H9 (cell line): ENCODE data around the gene CUBN. TPM values are rescaled to one million over a fixed set of nuclear protein-coding genes. Genes with fewer than 3 reads are reported as not detected.

ENCODE experiments used
- DNase-seq: peaks from one replicate; pipeline ENCODE4 v3.0.0-alpha.2; 2017
- H2AFZ ChIP-seq: one replicate; pipeline ENCODE4 v1.6.1; 2013; ENCODE audit warnings: mild to moderate bottlenecking, low read length, control low read depth, moderate library complexity
- H2AK5ac ChIP-seq: 2 replicates; pipeline ENCODE4 v1.6.1; 2013; ENCODE audit warnings: low read length, control low read depth, mixed read lengths; ENCODE audit not compliant: insufficient read length
- H2BK120ac ChIP-seq: one replicate; pipeline ENCODE4 v1.6.1; 2013; ENCODE audit warnings: low read depth, mild to moderate bottlenecking, low read length, control low read depth, inconsistent platforms; ENCODE audit not compliant: poor library complexity, severe bottlenecking
- H2BK12ac ChIP-seq: 2 replicates; pipeline ENCODE4 v1.6.1; 2013; ENCODE audit warnings: low read length, control low read depth, mixed read lengths, low read depth; ENCODE audit not compliant: insufficient read length
- H2BK15ac ChIP-seq: 2 replicates; pipeline ENCODE4 v1.6.1; 2013; ENCODE audit warnings: low read depth, low read length, control low read depth
- H2BK20ac ChIP-seq: one replicate; pipeline ENCODE4 v1.6.1; 2013; ENCODE audit warnings: low read depth, mild to moderate bottlenecking, low read length, control low read depth, inconsistent platforms; ENCODE audit not compliant: poor library complexity, severe bottlenecking
- H2BK5ac ChIP-seq: 2 replicates; pipeline ENCODE4 v1.6.1; 2013; ENCODE audit warnings: low read length, control low read depth, mixed read lengths; ENCODE audit not compliant: insufficient read length
- H3K14ac ChIP-seq: 2 replicates; pipeline ENCODE4 v1.6.1; 2013; ENCODE audit warnings: low read length, control low read depth; ENCODE audit not compliant: insufficient read depth
- H3K18ac ChIP-seq: 2 replicates; pipeline ENCODE4 v1.6.1; 2013; ENCODE audit warnings: low read depth, mild to moderate bottlenecking, mixed read lengths, low read length, control low read depth; ENCODE audit not compliant: insufficient read length
- H3K23ac ChIP-seq: 2 replicates; pipeline ENCODE4 v1.6.1; 2013; ENCODE audit warnings: low read length, control low read depth, mixed read lengths, low read depth; ENCODE audit not compliant: insufficient read length
- H3K23me2 ChIP-seq: 2 replicates; pipeline ENCODE4 v1.6.1; 2013; ENCODE audit warnings: low read depth, mild to moderate bottlenecking, mixed read lengths, low read length, control low read depth; ENCODE audit not compliant: insufficient read length, poor library complexity, severe bottlenecking
- H3K27ac ChIP-seq: 2 replicates; pipeline ENCODE4 v1.5.1; 2013; ENCODE audit warnings: low read length, control low read depth, mixed read lengths, low read depth; ENCODE audit not compliant: insufficient read length
- H3K27me3 ChIP-seq: 2 replicates; pipeline ENCODE4 v1.6.1; 2013; ENCODE audit warnings: low read length, control low read depth, inconsistent platforms; ENCODE audit not compliant: insufficient read depth
- H3K4ac ChIP-seq: 2 replicates; pipeline ENCODE4 v1.6.1; 2013; ENCODE audit warnings: low read depth, mild to moderate bottlenecking, control low read depth, inconsistent platforms, low read length, moderate library complexity
- H3K4me1 ChIP-seq: 2 replicates; pipeline ENCODE4 v1.6.1; 2013; ENCODE audit warnings: low read length, control low read depth, inconsistent platforms; ENCODE audit not compliant: insufficient read depth
- H3K4me2 ChIP-seq: 2 replicates; pipeline ENCODE4 v1.6.1; 2013; ENCODE audit warnings: low read length, control low read depth, mixed read lengths; ENCODE audit not compliant: insufficient read length, insufficient read depth
- H3K56ac ChIP-seq: 2 replicates; pipeline ENCODE4 v1.6.1; 2013; ENCODE audit warnings: low read depth, mild to moderate bottlenecking, mixed read lengths, low read length, control low read depth; ENCODE audit not compliant: insufficient read length
- H3K79me1 ChIP-seq: 2 replicates; pipeline ENCODE4 v1.6.1; 2013; ENCODE audit warnings: low read depth, mild to moderate bottlenecking, moderate library complexity, low read length, control low read depth, inconsistent platforms; ENCODE audit not compliant: insufficient read depth, poor library complexity, severe bottlenecking
- H3K79me2 ChIP-seq: 2 replicates; pipeline ENCODE4 v1.6.1; 2013; ENCODE audit warnings: low read length, control low read depth, inconsistent platforms; ENCODE audit not compliant: insufficient read depth
- H3K9ac ChIP-seq: 2 replicates; pipeline ENCODE4 v1.6.1; 2013; ENCODE audit warnings: low read length, control low read depth, mixed read lengths; ENCODE audit not compliant: insufficient read length; ENCODE audit errors: extremely low read depth
- H3K9me3 ChIP-seq: one replicate; pipeline ENCODE4 v1.6.1; 2013; ENCODE audit warnings: low read depth, low read length, inconsistent platforms; ENCODE audit not compliant: control insufficient read depth
- H3T11ph ChIP-seq: one replicate; pipeline ENCODE4 v1.6.1; 2013; ENCODE audit warnings: mild to moderate bottlenecking, low read length, control low read depth, inconsistent platforms
- H4K20me1 ChIP-seq: one replicate; pipeline ENCODE4 v1.6.1; 2013; ENCODE audit not compliant: control insufficient read depth, insufficient read length, insufficient read depth
- H4K5ac ChIP-seq: 2 replicates; pipeline ENCODE4 v1.6.1; 2013; ENCODE audit warnings: low read depth, mild to moderate bottlenecking, mixed read lengths, low read length, control low read depth; ENCODE audit not compliant: insufficient read length
- H4K8ac ChIP-seq: replicated peaks from 2 replicates; pipeline ENCODE4 v1.6.1; 2013; ENCODE audit warnings: low read length, control low read depth, mixed read lengths, low read depth; ENCODE audit not compliant: insufficient read length
- H4K91ac ChIP-seq: 2 replicates; pipeline ENCODE4 v1.6.1; 2013; ENCODE audit warnings: low read depth, mild to moderate bottlenecking, moderate library complexity, mixed read lengths, low read length, control low read depth; ENCODE audit not compliant: insufficient read length
- H3K27ac Mint-ChIP-seq, 3 experiments: 2 replicates in 2 of 3; 3 replicates in 1 of 3; pipeline ENCODE4 v1.8.0; 2020 to 2021; ENCODE audit warnings: mixed read lengths in 3 of 3, mild to moderate bottlenecking in 1 of 3, moderate library complexity in 1 of 3
- H3K27me3 Mint-ChIP-seq: 2 replicates; pipeline ENCODE4 v1.8.0; 2021; ENCODE audit warnings: low read depth, mild to moderate bottlenecking, moderate library complexity, mixed read lengths
- H3K36me3 Mint-ChIP-seq, 3 experiments: 2 replicates in 2 of 3; 3 replicates in 1 of 3; pipeline ENCODE4 v1.8.0; 2020 to 2021; ENCODE audit warnings: low read depth in 3 of 3, mixed read lengths in 3 of 3; ENCODE audit not compliant: insufficient read depth in 1 of 3
- H3K4me1 Mint-ChIP-seq, 2 experiments: 2 replicates each; pipeline ENCODE4 v1.8.0; 2020; ENCODE audit warnings: mixed read lengths in 2 of 2
- H3K4me3 Mint-ChIP-seq, 2 experiments: 2 replicates in 1 of 2; 3 replicates in 1 of 2; pipeline ENCODE4 v1.8.0; 2020 to 2021; ENCODE audit warnings: mild to moderate bottlenecking in 2 of 2, mixed read lengths in 2 of 2, moderate library complexity in 1 of 2
- H3K9me3 Mint-ChIP-seq, 2 experiments: 2 replicates in 1 of 2; 3 replicates in 1 of 2; pipeline ENCODE4 v1.8.0; 2020; ENCODE audit warnings: mild to moderate bottlenecking in 2 of 2, mixed read lengths in 2 of 2, moderate library complexity in 1 of 2
- WGBS: extraction: QIAGEN DNeasy Blood & Tissue Kit; methylation state at CpG from one replicate; pipeline ENCODE4 v1.1.7; 2013; ENCODE audit warnings: missing lambda C conversion rate, low lambda C conversion rate, mixed read lengths; ENCODE audit not compliant: insufficient read length; ENCODE audit errors: extremely low coverage; 5-methylcytosine and 5-hydroxymethylcytosine counted together
- total RNA-seq: library from RNA; stranded (reverse); gene quantifications from 2 replicates; pipeline ENCODE4 v1.2.1, GENCODE V29; 2021
- TF ChIP-seq, protein P1 (sequence below): fragments of 200-600 bp; sonication (generic); conservative IDR thresholded peaks from 3 replicates; pipeline ENCODE4 v1.8.0; 2021; ENCODE audit warnings: antibody characterized with exemption, mild to moderate bottlenecking

CUBN gene
- total RNA-seq, 1 experiment from 2014 or later = 0.26 TPM

GRCh38 chr10:16867990-16868389, 261.6 kb downstream of the CUBN start:
- no peaks in the 10 kb centered on the region for H3K9me3 Mint-ChIP-seq
- Histone ChIP-seq H2BK15ac (no peak overlapping the region), H3T11ph (no peak overlapping the region), H2BK5ac (no peak overlapping the region), H2AFZ (no peak overlapping the region), H4K5ac (no peak overlapping the region), H2AK5ac (no peak overlapping the region), H3K79me1 (no peaks in the 10 kb centered on the region), H3K4me2 (peak overlapping the region; percentile 29), H3K27ac (no peak overlapping the region), H2BK120ac (no peak overlapping the region), H3K23me2 (no peaks in the 10 kb centered on the region), H4K8ac (no peak overlapping the region), H3K18ac (no peak overlapping the region), H2BK12ac (no peak overlapping the region), H3K9me3 (no peaks in the 10 kb centered on the region), H4K20me1 (no peaks in the 10 kb centered on the region), H3K23ac (no peak overlapping the region), H3K14ac (no peak overlapping the region), H2BK20ac (no peak overlapping the region), H4K91ac (no peak overlapping the region), H3K9ac (no peak overlapping the region), H3K4ac (no peak overlapping the region), H3K4me1 (peaks cover 10% of the 10 kb centered on the region), H3K56ac (no peak overlapping the region), H3K79me2 (no peaks in the 10 kb centered on the region), H3K27me3 (no peaks in the 10 kb centered on the region)
- peak overlapping the region in 2 of 3 experiments; percentile 67 to 68; a peak in 3 of 7 replicates for H3K27ac Mint-ChIP-seq
- no peaks in the 10 kb centered on the region for H3K36me3 Mint-ChIP-seq
- H3K27me3 Mint-ChIP-seq = peaks cover 2% of the 10 kb centered on the region; the same call in 1 of the 2 replicates
- peaks cover 32 to 33% of the 10 kb centered on the region in 2 experiments for H3K4me1 Mint-ChIP-seq
- no CpG with 5 or more reads among the region's 4 CpGs for WGBS
- TF ChIP-seq, protein P1, sequence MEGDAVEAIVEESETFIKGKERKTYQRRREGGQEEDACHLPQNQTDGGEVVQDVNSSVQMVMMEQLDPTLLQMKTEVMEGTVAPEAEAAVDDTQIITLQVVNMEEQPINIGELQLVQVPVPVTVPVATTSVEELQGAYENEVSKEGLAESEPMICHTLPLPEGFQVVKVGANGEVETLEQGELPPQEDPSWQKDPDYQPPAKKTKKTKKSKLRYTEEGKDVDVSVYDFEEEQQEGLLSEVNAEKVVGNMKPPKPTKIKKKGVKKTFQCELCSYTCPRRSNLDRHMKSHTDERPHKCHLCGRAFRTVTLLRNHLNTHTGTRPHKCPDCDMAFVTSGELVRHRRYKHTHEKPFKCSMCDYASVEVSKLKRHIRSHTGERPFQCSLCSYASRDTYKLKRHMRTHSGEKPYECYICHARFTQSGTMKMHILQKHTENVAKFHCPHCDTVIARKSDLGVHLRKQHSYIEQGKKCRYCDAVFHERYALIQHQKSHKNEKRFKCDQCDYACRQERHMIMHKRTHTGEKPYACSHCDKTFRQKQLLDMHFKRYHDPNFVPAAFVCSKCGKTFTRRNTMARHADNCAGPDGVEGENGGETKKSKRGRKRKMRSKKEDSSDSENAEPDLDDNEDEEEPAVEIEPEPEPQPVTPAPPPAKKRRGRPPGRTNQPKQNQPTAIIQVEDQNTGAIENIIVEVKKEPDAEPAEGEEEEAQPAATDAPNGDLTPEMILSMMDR = no peak
- 0 out of 5 replicates have a peak overlapping the region, but pooled peaks of 1 of the 2 experiments have one; percentile 23 for H3K4me3 Mint-ChIP-seq
- DNase-seq = no peak
